Middle frontal gyrus (tissue), 1 donor: ENCODE measurements around the gene GJE1.

Experiments
- DNase-seq: peaks from one replicate; pipeline ENCODE4 v3.0.0-alpha.2; 2015; ENCODE audit warnings: low spot score; ENCODE audit errors: extremely low spot score

GJE1 gene

DNA sequence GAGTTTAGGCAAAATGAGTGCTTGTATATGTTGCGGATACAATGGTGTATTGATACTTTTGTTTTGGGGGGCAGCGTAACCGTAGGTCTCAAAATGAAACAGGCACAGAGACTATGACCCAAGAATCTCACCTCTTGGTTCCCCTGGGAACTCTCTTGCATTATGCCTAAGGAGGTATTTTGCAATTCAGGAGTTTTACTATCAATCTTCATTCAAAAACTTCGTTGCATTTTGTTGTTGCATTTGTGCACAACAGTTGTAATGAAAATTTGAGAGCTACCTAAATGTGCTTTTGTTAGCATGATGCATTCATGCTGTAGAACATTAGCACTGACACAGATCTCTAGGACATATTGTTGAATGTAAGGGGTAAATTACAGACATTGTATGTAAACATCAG is 32.5 kb downstream of the GJE1 start:
- no peak for DNase-seq

DNA sequence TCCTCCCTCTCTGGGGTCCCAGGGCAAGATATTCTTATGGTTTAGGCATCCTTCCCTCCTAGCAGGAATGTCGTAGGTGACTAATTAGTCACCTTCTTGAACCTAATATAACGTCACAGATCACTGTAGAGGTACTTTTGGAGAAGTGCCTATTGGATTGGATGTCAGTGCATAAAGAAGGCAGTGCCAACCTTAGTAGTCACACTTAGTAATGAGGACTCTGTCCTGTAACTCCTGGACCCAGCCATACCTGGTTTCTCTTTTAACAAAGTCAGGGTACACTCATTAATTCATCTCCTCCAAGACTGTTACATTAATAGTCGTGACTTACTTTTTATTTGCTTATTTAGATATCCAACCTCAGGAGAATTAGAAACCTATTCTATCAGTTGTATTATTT is 34.3 kb downstream of the GJE1 start:
- DNase-seq, result no peak

DNA sequence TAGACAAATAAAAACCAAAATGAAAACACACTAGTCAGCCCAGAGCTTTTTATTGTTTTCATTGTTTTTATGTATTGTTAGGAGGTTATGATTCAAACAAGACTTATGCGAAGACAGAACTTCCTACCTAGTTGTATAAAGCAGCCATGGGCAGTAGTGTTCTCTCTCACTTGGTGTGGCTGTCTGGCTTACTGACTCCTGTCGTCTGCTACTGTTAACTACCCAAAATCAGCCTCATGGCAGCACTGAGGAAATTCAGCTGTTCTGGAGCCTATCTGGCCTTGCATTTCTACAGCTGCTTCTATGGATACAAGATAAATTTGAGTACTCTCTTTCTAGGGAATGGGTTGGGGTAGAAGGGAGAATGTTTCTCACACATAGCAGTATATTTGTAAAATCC is 34.8 kb downstream of the GJE1 start:
- no peak for DNase-seq

DNA sequence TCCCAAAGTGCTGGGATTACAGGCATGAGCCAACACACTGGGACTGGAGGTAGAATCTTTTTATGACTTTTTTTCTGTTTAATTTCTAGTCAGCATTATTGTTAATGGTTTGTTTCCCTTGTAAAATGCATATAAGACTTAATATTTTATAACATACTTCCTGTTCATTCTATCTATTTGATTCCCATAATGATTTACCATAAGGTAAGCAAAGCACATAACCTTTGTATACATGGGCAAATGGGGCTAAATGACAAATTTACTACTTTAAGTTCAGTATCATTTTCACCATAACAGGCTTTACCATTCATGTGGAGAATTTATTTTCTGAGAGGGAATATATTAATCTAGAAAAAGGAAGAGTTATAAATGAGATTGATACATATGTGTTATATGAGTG is 38.6 kb downstream of the GJE1 start:
- DNase-seq, result no peak

DNA sequence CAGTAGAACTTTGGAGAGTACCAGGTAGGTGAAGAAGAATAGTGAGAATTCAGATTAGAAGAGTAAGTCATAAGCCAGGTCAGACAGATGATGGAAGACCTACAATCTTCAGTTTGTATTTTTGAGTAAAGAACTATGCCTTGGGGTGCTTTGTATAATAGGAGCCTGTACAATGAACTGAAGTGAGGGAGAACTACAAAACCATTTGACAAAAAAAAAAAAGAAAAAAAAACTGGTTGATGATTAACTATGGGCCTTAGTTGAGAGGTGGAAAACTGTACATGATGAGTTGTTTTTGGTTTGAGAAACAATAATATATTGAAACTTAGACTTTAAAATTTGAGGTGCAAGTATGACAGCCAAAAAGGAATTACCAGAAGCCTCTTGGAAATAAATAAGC is 40.0 kb downstream of the GJE1 start:
- no peak for DNase-seq

DNA sequence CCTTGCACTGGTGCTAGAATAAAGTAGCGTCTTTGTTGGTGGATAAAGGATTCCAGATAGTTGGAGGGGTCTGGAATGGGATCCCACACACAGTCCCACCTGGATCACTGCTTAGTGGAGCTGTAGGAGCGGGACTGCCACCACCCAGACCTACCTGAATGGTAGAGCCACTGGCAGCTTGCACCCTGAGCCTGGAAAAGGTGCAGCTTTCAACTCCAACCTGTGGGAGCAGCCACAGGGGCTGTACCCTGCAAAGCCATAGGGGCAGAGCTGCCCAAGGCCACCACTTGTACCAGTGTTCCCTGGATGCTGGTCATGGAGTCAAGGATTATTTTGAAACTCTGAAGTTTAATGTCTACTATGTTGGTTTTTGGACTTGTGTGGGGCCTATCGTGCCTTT is 41.3 kb downstream of the GJE1 start:
- no peak for DNase-seq

DNA sequence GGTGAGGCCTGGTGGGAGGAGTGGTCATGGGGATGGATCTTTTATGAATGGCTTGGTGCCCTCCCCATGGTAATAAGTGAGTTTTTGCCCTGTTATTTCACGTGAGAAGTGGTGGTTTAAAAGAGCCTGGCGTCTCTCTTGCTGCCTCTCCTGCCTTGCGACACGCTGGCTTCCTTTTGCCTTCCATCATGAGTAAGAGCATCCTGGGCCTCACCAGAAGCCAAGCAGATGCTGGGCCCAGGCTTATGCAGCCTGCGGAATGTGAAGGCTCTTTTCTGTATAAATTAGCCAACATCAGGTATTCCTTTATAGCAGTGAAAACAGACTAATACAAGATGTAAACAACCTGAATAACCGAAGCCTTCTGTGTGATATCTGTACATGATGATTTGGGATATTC is 42.0 kb downstream of the GJE1 start:
- DNase-seq, result no peak

DNA sequence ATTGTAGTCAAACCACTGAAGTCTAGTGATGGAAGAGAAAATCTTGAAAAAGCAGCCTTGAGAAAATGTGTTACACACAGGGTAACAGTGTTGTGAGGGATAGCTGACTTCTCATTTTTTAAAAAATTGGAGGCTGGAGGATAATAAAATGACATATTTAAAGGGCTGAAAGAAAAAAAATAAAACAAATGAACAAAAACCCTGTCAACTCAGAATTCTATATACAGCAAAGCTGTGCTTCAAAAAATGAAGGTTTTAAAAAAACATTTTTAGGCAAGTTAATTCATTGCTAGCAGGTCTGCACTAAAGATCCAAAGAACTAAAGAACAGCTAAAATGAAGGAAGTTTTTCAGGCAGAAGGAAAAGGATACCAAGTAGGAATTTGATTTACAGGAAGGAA is 45.4 kb downstream of the GJE1 start:
- no peak for DNase-seq

DNA sequence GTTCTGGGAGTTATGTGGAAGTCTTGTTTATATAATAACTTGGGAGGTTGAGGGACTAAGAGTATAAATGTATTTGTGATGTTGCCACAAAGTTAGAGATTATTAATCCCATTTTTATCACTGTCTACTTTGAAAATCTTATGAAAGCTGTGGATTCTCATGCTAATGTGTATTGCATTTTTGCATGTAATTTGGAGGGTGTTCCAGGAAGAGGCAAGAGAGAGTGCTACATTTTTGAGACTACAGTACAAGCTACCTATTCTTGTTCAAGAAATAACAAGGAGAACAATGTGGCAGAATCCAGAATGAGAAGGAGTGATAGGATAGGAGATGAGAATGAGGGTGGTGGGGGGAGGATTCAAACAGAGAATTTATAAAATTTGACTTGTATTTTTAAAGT is 49.3 kb downstream of the GJE1 start:
- DNase-seq, result no peak

DNA sequence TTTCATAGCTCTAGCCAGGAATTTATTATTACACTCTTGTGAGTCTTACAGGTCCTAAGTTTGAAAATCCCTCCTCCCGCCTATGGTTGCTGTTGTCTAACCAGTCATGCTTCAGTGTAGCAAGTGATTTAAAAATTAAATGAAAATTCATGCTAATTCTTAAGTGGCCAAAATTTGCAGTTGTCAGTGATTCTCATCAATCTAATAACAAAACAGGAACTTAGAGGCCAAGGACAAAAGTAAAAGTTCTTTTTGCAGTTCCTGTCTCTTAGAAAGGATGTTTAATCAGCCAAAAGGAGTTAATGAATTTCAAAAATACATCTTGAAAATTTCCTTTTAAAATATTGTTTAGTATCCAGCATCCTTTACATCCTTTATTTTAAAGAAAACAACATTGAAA is 50.6 kb downstream of the GJE1 start:
- no peak for DNase-seq

DNA sequence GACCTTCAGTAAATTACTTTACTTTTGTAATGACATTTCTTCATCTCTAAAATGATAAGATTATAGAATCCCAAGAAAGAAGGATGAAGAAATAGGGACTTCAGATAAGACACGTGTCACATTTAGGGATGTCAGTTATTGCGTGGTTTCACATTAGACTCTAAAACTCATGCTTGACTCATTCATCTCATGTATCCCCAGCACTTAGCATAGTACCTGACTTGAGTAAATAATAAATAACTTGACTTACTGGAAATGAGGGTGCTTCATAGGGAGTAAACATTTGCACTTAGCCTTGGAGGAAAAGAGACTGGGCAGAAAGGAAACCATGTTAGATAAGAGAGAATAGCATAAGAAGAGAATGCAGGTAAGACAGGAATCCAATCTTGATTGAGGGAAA is 51.6 kb downstream of the GJE1 start:
- no peak for DNase-seq
